K562 (cell line): ENCODE measurements around the gene BTNL8. TPM values are rescaled to one million over a fixed set of nuclear protein-coding genes. Genes with fewer than 3 reads are reported as not detected.

Experiments used
- ATAC-seq: fragments of 200-7000 bp; cut with Tn5 transposase; 3 replicates; pipeline ENCODE4 v1.9.1; 2020; ENCODE audit warnings: moderate library complexity
- BruUV-seq: library from RNA; stranded (reverse); fragments of 400-500 nt; replicated peaks from 2 replicates; lab custom pipeline; 2021; lab: Mats Ljungman, UMichigan
- CTCF ChIA-PET: fragments of 300-600 bp; formaldehyde crosslinking; extraction: SDS; loops from one replicate; lab custom pipeline; 2021; ENCODE audit warnings: low intra/inter-chr PET ratio; lab: Yijun Ruan, JAX
- POLR2A ChIA-PET: fragments of 300-600, 350-650 bp; sonication (Branson Sonifier 250); formaldehyde crosslinking; extraction: SDS; loops from one replicate; lab custom pipeline; 2021; ENCODE audit warnings: antibody characterized with exemption, inconsistent platforms; lab: Yijun Ruan, JAX
- DNase-seq, 4 experiments: peaks; one replicate each; pipeline versions ENCODE4 v3.0.0 to v3.0.0-alpha.2; 2011 to 2018; ENCODE audit warnings: low spot score in 3 of 4, mixed read lengths in 3 of 4; ENCODE audit errors: extremely low read depth in 1 of 4
- FAIRE-seq: peaks from 2 replicates; lab custom pipeline; 2011; peaks lifted over from hg19 to GRCh38; lab: Jason Lieb, UNC
- H2AFZ ChIP-seq: 2 replicates; pipeline ENCODE4 v1.6.0; 2011; ENCODE audit warnings: low read depth, low read length, control low read depth, inconsistent platforms
- H3K27ac ChIP-seq: fragments of 200-600 bp; 3 replicates; pipeline ENCODE4 v1.8.0; 2011; ENCODE audit warnings: low read depth, mild to moderate bottlenecking, control low read depth, inconsistent platforms, low read length, moderate library complexity, mixed read lengths; ENCODE audit errors: extremely low read depth
- H3K27me3 ChIP-seq, 2 experiments: fragments of 300-600 bp in 1 of 2; 2 replicates in 1 of 2; 3 replicates in 1 of 2; pipeline versions ENCODE4 v1.6.0 to v1.8.0; 2011; ENCODE audit warnings: inconsistent platforms in 2 of 2, low read length in 2 of 2, mild to moderate bottlenecking in 1 of 2, mixed read lengths in 1 of 2, moderate library complexity in 1 of 2; ENCODE audit not compliant: control insufficient read depth in 2 of 2, insufficient read depth in 2 of 2
- H3K36me3 ChIP-seq: fragments of 300-600 bp; 3 replicates; pipeline ENCODE4 v1.8.0; 2011; ENCODE audit warnings: mild to moderate bottlenecking, low read length, inconsistent platforms; ENCODE audit not compliant: control insufficient read depth, insufficient read depth
- H3K4me1 ChIP-seq, 2 experiments: fragments of 200-600 bp in 1 of 2; replicated peaks in 1 of 2; 2 replicates in 1 of 2; 3 replicates in 1 of 2; pipeline versions ENCODE4 v1.5.1 to v1.8.0; 2011; ENCODE audit warnings: inconsistent platforms in 2 of 2, low read length in 2 of 2, mild to moderate bottlenecking in 1 of 2, mixed read lengths in 1 of 2, moderate library complexity in 1 of 2; ENCODE audit not compliant: control insufficient read depth in 2 of 2, insufficient read depth in 2 of 2
- H3K4me2 ChIP-seq: 2 replicates; pipeline ENCODE4 v1.6.1; 2011; ENCODE audit warnings: low read length, control low read depth, inconsistent platforms, mixed read lengths; ENCODE audit not compliant: insufficient read depth
- H3K4me3 ChIP-seq: fragments of 200-600 bp; sonication (generic), shearing (Covaris generic); 2 replicates; pipeline ENCODE4 v1.5.1; 2016; ENCODE audit warnings: control low read depth, inconsistent platforms
- H3K79me2 ChIP-seq: fragments of 200-600 bp; 3 replicates; pipeline ENCODE4 v1.8.0; 2011; ENCODE audit warnings: low read length, inconsistent platforms; ENCODE audit not compliant: control insufficient read depth, insufficient read depth
- H3K9ac ChIP-seq, 2 experiments: 2 replicates each; pipeline versions ENCODE4 v1.6.0 to v1.6.1; 2011; ENCODE audit warnings: low read depth in 2 of 2, low read length in 2 of 2, control low read depth in 1 of 2, inconsistent platforms in 1 of 2, mild to moderate bottlenecking in 1 of 2, mixed read lengths in 1 of 2; ENCODE audit not compliant: insufficient read depth in 1 of 2
- H3K9me1 ChIP-seq: one replicate; pipeline ENCODE4 v1.6.0; 2011; ENCODE audit warnings: inconsistent platforms, mild to moderate bottlenecking, low read length, moderate library complexity; ENCODE audit not compliant: control insufficient read depth, insufficient read depth
- H3K9me3 ChIP-seq: replicated peaks from 2 replicates; pipeline ENCODE4 v1.5.1; 2011; ENCODE audit warnings: low read depth, low read length, inconsistent platforms; ENCODE audit not compliant: control insufficient read depth, insufficient read depth
- H4K20me1 ChIP-seq: replicated peaks from 2 replicates; pipeline ENCODE4 v1.6.1; 2011; ENCODE audit warnings: low read length, inconsistent platforms, mixed read lengths; ENCODE audit not compliant: control insufficient read depth, insufficient read depth
- CBX1 ChIP-seq: sonication (generic); IDR thresholded peaks from 2 replicates; pipeline ENCODE4 v1.6.1; 2016; ENCODE audit warnings: antibody characterized with exemption, low read depth, mild to moderate bottlenecking
- CHD1 ChIP-seq: fragments of 200-600 bp; sonication (generic); IDR thresholded peaks from one replicate; pipeline ENCODE4 v1.6.1; 2012; ENCODE audit warnings: mild to moderate bottlenecking, moderate library complexity, low read length, inconsistent platforms
- KAT8 ChIP-seq: fragments of 450-650 bp; IDR thresholded peaks from 2 replicates; pipeline ENCODE4 v1.6.1; 2016; ENCODE audit warnings: low read depth, mild to moderate bottlenecking
- SRSF7 ChIP-seq: fragments of 200-400 bp; formaldehyde crosslinking; optimal IDR thresholded peaks from 2 replicates; pipeline ENCODE3; 2017; ENCODE audit warnings: mild to moderate bottlenecking, low read depth, low read length
- WHSC1 ChIP-seq: IDR thresholded peaks from one replicate; pipeline ENCODE4 v1.6.1; 2012; ENCODE audit warnings: low read length, control low read depth, inconsistent platforms
- ZEB2 ChIP-seq: fragments of 450-650 bp; IDR thresholded peaks from 2 replicates; pipeline ENCODE4 v1.6.1; 2016
- WGBS: fragments of 100-300 bp; shearing (Covaris generic); methylation state at CpG from one replicate; pipeline ENCODE4 v1.1.6; 2016; ENCODE audit warnings: low coverage, mixed read lengths; ENCODE audit not compliant: insufficient coverage; ENCODE audit errors: missing lambda C conversion rate; 5-methylcytosine and 5-hydroxymethylcytosine counted together
- in situ Hi-C: fragments of 300-500 bp; cut with MboI; formaldehyde crosslinking; loops from 4 replicates; pipeline ENCODE4 v1.15.0; 2018; ENCODE audit warnings: inconsistent platforms, mixed read lengths
- intact Hi-C: fragments of 100-400 bp; cut with micrococcal nuclease; formaldehyde crosslinking; loops from 2 replicates; pipeline ENCODE4 v1.14.2; 2022
- polyA plus RNA-seq, 8 experiments: library from polyadenylated mRNA; depleted of rRNA in 4 of 8; stranded (reverse) in 5 of 8; unstranded in 3 of 8; fragments of >200 nt; fragmentation: Nextera tagmentation in 2 of 8; fragmentation: Illumina TruSeq in 1 of 8; extraction: Ambion mirVana in 2 of 8; extraction: Trizol in 1 of 8; gene quantifications; 2 replicates each; pipeline versions ENCODE4 v1.2.1 to v1.2.3, GENCODE V29; 2011 to 2014; ENCODE audit warnings: inconsistent platforms in 1 of 8, missing spikeins in 1 of 8
- total RNA-seq, 7 experiments: library from RNA; depleted of rRNA in 6 of 7; stranded (reverse); fragments of >200 nt in 6 of 7; fragmentation: Illumina TruSeq in 2 of 7; extraction: Trizol in 2 of 7; gene quantifications; 2 replicates each; pipeline versions ENCODE4 v1.2.1 to v1.2.3, GENCODE V29; 2011 to 2021; ENCODE audit warnings: low replicate concordance in 1 of 7
- TF ChIP-seq, protein P1 (sequence below): IDR thresholded peaks from 3 replicates; pipeline ENCODE4 v1.6.1; 2011; ENCODE audit warnings: borderline replicate concordance, mild to moderate bottlenecking, moderate library complexity; ENCODE audit not compliant: insufficient read length; ENCODE audit errors: extremely low read depth
- TF ChIP-seq, protein P2 (sequence below): fragments of 200-800 bp; sonication (Bioruptor generic); IDR thresholded peaks from 2 replicates; pipeline ENCODE4 v1.6.1; 2017; ENCODE audit warnings: missing genetic modification characterization, missing compliant biosample characterization
- TF ChIP-seq, protein P3 (sequence below): fragments of 250-450 bp; sonication (Bioruptor Pico); IDR thresholded peaks from 2 replicates; pipeline ENCODE4 v1.4.0; 2020; ENCODE audit warnings: mild to moderate bottlenecking, moderate library complexity
- TF ChIP-seq, protein P4 (sequence below): fragments of 250-450 bp; sonication (Bioruptor Pico); IDR thresholded peaks from 2 replicates; pipeline ENCODE4 v1.4.0; 2020

BTNL8 gene
- total and polyA plus RNA-seq, 9 of the 15 experiments (the other 6 are each of a cell fraction or from before 2014, with no cell fraction given) = 0.04 to 0.18 (median 0.07) TPM; not detected in 6

DNA sequence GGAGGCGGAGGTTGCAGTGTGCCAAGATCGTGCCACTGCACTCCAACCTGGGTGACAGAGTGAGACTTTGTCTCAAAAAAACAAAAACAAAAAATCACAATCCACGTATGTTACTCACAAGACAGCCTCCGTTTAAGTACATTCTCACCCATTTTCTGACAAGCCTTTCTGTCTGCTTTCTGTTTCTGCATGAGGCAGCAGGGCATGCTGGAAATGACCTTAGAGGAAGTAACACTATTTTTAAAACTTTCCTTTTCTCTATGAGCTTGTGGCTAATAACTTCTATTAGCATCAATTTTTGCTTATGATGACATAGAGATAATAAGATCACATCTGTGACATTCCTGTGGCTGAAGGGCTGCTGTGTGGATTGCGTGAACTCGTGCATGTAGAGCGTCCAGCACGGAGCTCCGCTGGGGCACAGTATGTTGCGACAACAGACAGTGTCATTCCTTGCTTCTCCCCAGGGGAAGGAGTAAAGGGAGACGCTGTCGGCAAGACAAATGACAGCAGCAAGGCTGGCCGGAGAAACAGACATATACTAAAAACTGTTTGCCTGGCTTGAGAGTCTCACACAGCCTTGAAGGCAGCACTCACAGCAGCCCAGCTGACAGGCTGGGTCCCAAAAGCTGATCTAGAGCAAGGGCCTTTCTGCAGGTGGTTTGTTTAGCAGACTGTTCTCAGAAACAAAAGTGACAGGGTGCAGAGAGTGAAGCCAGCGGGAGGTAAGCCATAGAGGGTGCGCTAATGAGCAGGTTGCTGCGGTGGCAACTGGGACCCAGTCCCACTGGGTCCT is 91.3 kb downstream of the BTNL8 start (continued):
- TF ChIP-seq, protein P1, sequence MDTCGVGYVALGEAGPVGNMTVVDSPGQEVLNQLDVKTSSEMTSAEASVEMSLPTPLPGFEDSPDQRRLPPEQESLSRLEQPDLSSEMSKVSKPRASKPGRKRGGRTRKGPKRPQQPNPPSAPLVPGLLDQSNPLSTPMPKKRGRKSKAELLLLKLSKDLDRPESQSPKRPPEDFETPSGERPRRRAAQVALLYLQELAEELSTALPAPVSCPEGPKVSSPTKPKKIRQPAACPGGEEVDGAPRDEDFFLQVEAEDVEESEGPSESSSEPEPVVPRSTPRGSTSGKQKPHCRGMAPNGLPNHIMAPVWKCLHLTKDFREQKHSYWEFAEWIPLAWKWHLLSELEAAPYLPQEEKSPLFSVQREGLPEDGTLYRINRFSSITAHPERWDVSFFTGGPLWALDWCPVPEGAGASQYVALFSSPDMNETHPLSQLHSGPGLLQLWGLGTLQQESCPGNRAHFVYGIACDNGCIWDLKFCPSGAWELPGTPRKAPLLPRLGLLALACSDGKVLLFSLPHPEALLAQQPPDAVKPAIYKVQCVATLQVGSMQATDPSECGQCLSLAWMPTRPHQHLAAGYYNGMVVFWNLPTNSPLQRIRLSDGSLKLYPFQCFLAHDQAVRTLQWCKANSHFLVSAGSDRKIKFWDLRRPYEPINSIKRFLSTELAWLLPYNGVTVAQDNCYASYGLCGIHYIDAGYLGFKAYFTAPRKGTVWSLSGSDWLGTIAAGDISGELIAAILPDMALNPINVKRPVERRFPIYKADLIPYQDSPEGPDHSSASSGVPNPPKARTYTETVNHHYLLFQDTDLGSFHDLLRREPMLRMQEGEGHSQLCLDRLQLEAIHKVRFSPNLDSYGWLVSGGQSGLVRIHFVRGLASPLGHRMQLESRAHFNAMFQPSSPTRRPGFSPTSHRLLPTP = no peak
- TF ChIP-seq CHD1 = no peak

DNA sequence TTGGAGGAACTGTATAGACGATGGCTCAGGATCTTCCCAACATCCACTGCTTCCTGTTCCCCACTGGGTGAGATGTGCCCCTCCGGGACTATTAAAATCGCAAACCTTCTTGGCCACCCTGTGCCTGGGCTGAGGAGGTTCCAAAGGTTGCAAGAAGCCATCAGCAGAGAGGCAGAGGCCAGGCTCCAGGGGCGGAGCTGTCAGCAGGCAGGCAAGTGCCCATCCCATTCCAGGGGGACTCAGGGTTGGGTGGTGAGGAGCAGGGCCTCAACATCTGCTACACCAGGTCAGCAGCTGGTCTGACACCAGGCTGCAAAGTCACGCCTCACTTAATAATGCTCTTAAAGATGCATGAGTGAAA is 91.9 kb downstream of the BTNL8 start:
- no TSS peak for BruUV-seq
- TF ChIP-seq, protein P2, sequence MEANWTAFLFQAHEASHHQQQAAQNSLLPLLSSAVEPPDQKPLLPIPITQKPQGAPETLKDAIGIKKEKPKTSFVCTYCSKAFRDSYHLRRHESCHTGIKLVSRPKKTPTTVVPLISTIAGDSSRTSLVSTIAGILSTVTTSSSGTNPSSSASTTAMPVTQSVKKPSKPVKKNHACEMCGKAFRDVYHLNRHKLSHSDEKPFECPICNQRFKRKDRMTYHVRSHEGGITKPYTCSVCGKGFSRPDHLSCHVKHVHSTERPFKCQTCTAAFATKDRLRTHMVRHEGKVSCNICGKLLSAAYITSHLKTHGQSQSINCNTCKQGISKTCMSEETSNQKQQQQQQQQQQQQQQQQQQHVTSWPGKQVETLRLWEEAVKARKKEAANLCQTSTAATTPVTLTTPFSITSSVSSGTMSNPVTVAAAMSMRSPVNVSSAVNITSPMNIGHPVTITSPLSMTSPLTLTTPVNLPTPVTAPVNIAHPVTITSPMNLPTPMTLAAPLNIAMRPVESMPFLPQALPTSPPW = no peak
- no peak for TF ChIP-seq SRSF7
- TF ChIP-seq CBX1 = no peak
- TF ChIP-seq KAT8 = no peak
- TF ChIP-seq, protein P3, sequence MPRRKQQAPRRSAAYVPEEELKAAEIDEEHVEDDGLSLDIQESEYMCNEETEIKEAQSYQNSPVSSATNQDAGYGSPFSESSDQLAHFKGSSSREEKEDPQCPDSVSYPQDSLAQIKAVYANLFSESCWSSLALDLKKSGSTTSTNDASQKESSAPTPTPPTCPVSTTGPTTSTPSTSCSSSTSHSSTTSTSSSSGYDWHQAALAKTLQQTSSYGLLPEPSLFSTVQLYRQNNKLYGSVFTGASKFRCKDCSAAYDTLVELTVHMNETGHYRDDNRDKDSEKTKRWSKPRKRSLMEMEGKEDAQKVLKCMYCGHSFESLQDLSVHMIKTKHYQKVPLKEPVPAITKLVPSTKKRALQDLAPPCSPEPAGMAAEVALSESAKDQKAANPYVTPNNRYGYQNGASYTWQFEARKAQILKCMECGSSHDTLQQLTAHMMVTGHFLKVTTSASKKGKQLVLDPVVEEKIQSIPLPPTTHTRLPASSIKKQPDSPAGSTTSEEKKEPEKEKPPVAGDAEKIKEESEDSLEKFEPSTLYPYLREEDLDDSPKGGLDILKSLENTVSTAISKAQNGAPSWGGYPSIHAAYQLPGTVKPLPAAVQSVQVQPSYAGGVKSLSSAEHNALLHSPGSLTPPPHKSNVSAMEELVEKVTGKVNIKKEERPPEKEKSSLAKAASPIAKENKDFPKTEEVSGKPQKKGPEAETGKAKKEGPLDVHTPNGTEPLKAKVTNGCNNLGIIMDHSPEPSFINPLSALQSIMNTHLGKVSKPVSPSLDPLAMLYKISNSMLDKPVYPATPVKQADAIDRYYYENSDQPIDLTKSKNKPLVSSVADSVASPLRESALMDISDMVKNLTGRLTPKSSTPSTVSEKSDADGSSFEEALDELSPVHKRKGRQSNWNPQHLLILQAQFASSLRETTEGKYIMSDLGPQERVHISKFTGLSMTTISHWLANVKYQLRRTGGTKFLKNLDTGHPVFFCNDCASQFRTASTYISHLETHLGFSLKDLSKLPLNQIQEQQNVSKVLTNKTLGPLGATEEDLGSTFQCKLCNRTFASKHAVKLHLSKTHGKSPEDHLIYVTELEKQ (CRISPR knock-in tag) = no peak
- no peak for TF ChIP-seq WHSC1
- TF ChIP-seq, protein P4, sequence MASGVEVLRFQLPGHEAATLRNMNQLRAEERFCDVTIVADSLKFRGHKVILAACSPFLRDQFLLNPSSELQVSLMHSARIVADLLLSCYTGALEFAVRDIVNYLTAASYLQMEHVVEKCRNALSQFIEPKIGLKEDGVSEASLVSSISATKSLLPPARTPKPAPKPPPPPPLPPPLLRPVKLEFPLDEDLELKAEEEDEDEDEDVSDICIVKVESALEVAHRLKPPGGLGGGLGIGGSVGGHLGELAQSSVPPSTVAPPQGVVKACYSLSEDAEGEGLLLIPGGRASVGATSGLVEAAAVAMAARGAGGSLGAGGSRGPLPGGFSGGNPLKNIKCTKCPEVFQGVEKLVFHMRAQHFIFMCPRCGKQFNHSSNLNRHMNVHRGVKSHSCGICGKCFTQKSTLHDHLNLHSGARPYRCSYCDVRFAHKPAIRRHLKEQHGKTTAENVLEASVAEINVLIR = no peak
- no peak for TF ChIP-seq ZEB2

More for the DNA sequence above, 91.9 kb downstream of the BTNL8 start:
- Histone ChIP-seq H3K9me3 (no peaks in the 10 kb centered on the region), H2AFZ (no peak overlapping the region), H3K9ac (no peak overlapping the region), H3K9me1 (no peaks in the 10 kb centered on the region), H3K27me3 (no peaks in the 10 kb centered on the region), H3K27ac (no peak overlapping the region), H3K4me3 (no peak overlapping the region), H3K36me3 (no peaks in the 10 kb centered on the region), H4K20me1 (no peaks in the 10 kb centered on the region), H3K4me1 (no peaks in the 10 kb centered on the region), H3K4me2 (no peak overlapping the region), H3K79me2 (no peaks in the 10 kb centered on the region)
- FAIRE-seq = no peak
- ChIA-PET CTCF (no interaction called here), POLR2A (no interaction called here)
- intact Hi-C loops = no loop called here
- no peak for ATAC-seq
- no peak for DNase-seq
- in situ Hi-C loops = no loop called here
- WGBS = no CpG with 5 or more reads among the region's 5 CpGs
